DND-41 (cell line): ENCODE results near the gene CLIP3.
A peak's percentile ranks its signal among the peaks of the same experiment; 100 is the strongest.

ENCODE experiments used
- ATAC-seq: fragments of 200-7000 bp; cut with Tn5 transposase; 3 replicates; pipeline ENCODE4 v1.9.1; 2021; ENCODE audit warnings: low read depth; ENCODE audit not compliant: insufficient read depth
- DNase-seq: peaks from one replicate; pipeline ENCODE4 v3.0.0-alpha.2; 2020
- H2AFZ ChIP-seq: 2 replicates; pipeline ENCODE4 v1.6.0; 2012; ENCODE audit warnings: low read depth, low read length
- H3K27ac ChIP-seq: 2 replicates; pipeline ENCODE4 v1.5.1; 2012; ENCODE audit warnings: low read length, inconsistent platforms
- H3K27me3 ChIP-seq: fragments of 200-600 bp; sonication (generic); 2 replicates; pipeline ENCODE4 v1.6.0; 2012; ENCODE audit warnings: low read length, mild to moderate bottlenecking, inconsistent platforms; ENCODE audit not compliant: insufficient read depth, poor library complexity
- H3K36me3 ChIP-seq: 2 replicates; pipeline ENCODE4 v1.5.1; 2012; ENCODE audit warnings: low read length, inconsistent platforms; ENCODE audit not compliant: insufficient read depth
- H3K4me1 ChIP-seq: 2 replicates; pipeline ENCODE4 v1.5.1; 2012; ENCODE audit warnings: mild to moderate bottlenecking, low read length; ENCODE audit not compliant: insufficient read depth
- H3K4me2 ChIP-seq: 2 replicates; pipeline ENCODE4 v1.6.0; 2012; ENCODE audit warnings: mild to moderate bottlenecking, moderate library complexity, low read length, inconsistent platforms; ENCODE audit not compliant: insufficient read depth
- H3K4me3 ChIP-seq, 2 experiments: fragments of 200-600 bp in 1 of 2; shearing (Covaris generic) in 1 of 2; 2 replicates each; pipeline ENCODE4 v1.5.1; 2012 to 2016; ENCODE audit warnings: inconsistent platforms in 2 of 2, low read length in 2 of 2, mild to moderate bottlenecking in 2 of 2, low read depth in 1 of 2, moderate library complexity in 1 of 2
- H3K79me2 ChIP-seq: 2 replicates; pipeline ENCODE4 v1.6.0; 2012; ENCODE audit warnings: low read length, inconsistent platforms; ENCODE audit not compliant: insufficient read depth
- H3K9ac ChIP-seq: 2 replicates; pipeline ENCODE4 v1.6.0; 2012; ENCODE audit warnings: low read depth, mild to moderate bottlenecking, inconsistent platforms, low read length, moderate library complexity
- H3K9me3 ChIP-seq: 2 replicates; pipeline ENCODE4 v1.5.1; 2012; ENCODE audit warnings: low read length, moderate library complexity, mild to moderate bottlenecking, inconsistent platforms; ENCODE audit not compliant: insufficient read depth, severe bottlenecking
- H4K20me1 ChIP-seq: 2 replicates; pipeline ENCODE4 v1.6.0; 2012; ENCODE audit warnings: low read length; ENCODE audit not compliant: insufficient read depth
- CTCF ChIP-seq: IDR thresholded peaks from 2 replicates; pipeline ENCODE4 v1.5.1; 2012; ENCODE audit warnings: borderline replicate concordance, low read length, moderate library complexity, mild to moderate bottlenecking; ENCODE audit not compliant: poor library complexity, severe bottlenecking; ENCODE audit errors: extremely low read depth
- EZH2 ChIP-seq: IDR thresholded peaks from 3 replicates; pipeline ENCODE4 v1.6.1; 2012; ENCODE audit warnings: borderline replicate concordance, low read depth, mild to moderate bottlenecking, moderate library complexity, low read length, inconsistent platforms; ENCODE audit not compliant: severe bottlenecking

CLIP3 gene

GRCh38 chr19:36003284-36003683 is 29.4 kb downstream of the CLIP3 start:
- ATAC-seq (no peak), DNase-seq (no peak)
- Histone ChIP-seq H3K9me3 (no peaks in the 10 kb centered on the region), H3K4me1 (peaks cover 5% of the 10 kb centered on the region; the same call in 1 of the 2 replicates), H2AFZ (no peak overlapping the region), H3K79me2 (peaks cover 12% of the 10 kb centered on the region; the same call in 1 of the 2 replicates), H4K20me1 (peaks cover 11% of the 10 kb centered on the region), H3K4me3 (no peak overlapping the region), H3K27me3 (no peaks in the 10 kb centered on the region), H3K27ac (no peak overlapping the region), H3K9ac (no peak overlapping the region), H3K4me2 (no peak overlapping the region), H3K36me3 (peaks cover 11% of the 10 kb centered on the region)
- TF ChIP-seq CTCF (no peak), EZH2 (no peak)

DNA sequence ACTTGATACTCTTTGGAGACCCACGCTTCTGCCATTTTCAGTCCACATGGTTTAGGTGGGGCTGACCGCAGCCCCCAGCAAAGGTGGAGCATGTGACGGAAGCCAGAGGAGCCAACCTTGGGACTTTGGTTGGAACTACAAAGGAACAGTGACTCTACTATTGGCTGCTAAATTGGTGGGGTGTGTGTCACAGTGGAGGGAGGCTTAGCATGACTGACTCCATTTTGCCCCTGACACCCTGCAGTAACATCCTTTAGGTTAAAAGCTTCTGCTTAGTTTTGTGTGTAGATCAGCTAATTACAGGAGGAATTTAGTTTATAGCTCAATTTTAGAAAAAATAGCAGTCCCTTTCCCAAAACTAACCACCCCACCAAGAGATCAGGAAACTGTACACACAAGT is 31.1 kb downstream of the CLIP3 start:
- no peak for TF ChIP-seq EZH2
- no peak for TF ChIP-seq CTCF

GRCh38 chr19:35996777-35997176 is 35.9 kb downstream of the CLIP3 start:
- Histone ChIP-seq H3K4me1 (peaks cover 32% of the 10 kb centered on the region), H3K9me3 (no peaks in the 10 kb centered on the region), H4K20me1 (peaks cover 25% of the 10 kb centered on the region; the same call in 1 of the 2 replicates), H3K4me3 (peak overlapping the region in 1 of 2 experiments; percentile 94; a peak in 2 of 4 replicates), H3K27ac (no peak overlapping the region; the same call in 1 of the 2 replicates), H3K4me2 (peak overlapping the region; percentile 91), H3K27me3 (no peaks in the 10 kb centered on the region), H2AFZ (no peak overlapping the region), H3K79me2 (peaks cover 43% of the 10 kb centered on the region), H3K9ac (peak overlapping the region; percentile 79; the same call in 1 of the 2 replicates), H3K36me3 (peaks cover 23% of the 10 kb centered on the region)
- TF ChIP-seq EZH2 = no peak
- no peak for TF ChIP-seq CTCF
- ATAC-seq (no peak), DNase-seq (no peak)

More for the DNA sequence above, 31.1 kb downstream of the CLIP3 start:
- Histone ChIP-seq H3K79me2 (peaks cover 24% of the 10 kb centered on the region), H3K27ac (no peak overlapping the region), H3K4me1 (peaks cover 9% of the 10 kb centered on the region), H3K27me3 (no peaks in the 10 kb centered on the region), H2AFZ (no peak overlapping the region), H3K9me3 (no peaks in the 10 kb centered on the region), H3K4me2 (no peak overlapping the region), H3K9ac (no peak overlapping the region), H4K20me1 (peaks cover 16% of the 10 kb centered on the region), H3K4me3 (no peak overlapping the region), H3K36me3 (peaks cover 22% of the 10 kb centered on the region)
- ATAC-seq (no peak), DNase-seq (no peak)
